Measurements from ENCODE around the gene POMC.
"Not testable (repeated sequence)": the region's sequence is repeated elsewhere in the genome, so short reads cannot be mapped to it uniquely, and the experiment has no call there.

POMC gene

GRCh38 chr2:25176541-25177181 is 8.3 kb upstream of the POMC start:
- no peak for DNase-seq (ENCODE audit: low read depth in 2 of 2, low spot score in 1 of 2)

GRCh38 chr2:25176138-25176537 is 7.8 kb upstream of the POMC start:
- DNase-seq (ENCODE audit: low read depth in 2 of 2, low spot score in 1 of 2) = no peak

- no peak for DNase-seq (ENCODE audit: low read depth in 2 of 2, low spot score in 1 of 2)
Measured at GRCh38 chr2:25174192-25174861, 5.9 kb upstream of the POMC start.

- DNase-seq (ENCODE audit: low read depth in 2 of 2, low spot score in 1 of 2) = no peak
Measured at GRCh38 chr2:25173719-25174118, 5.3 kb upstream of the POMC start.

- no peak for DNase-seq (ENCODE audit: low read depth in 2 of 2, low spot score in 1 of 2)
Measured at GRCh38 chr2:25170888-25171287, 2.5 kb upstream of the POMC start.

- DNase-seq (ENCODE audit: low read depth in 2 of 2, low spot score in 1 of 2) = no peak
Measured at GRCh38 chr2:25169073-25169470, 692 bp upstream of the POMC start.

- DNase-seq (ENCODE audit: low read depth in 2 of 2, low spot score in 1 of 2) = no peak
Measured at GRCh38 chr2:25165992-25166875, 2.1 kb downstream of the POMC start.

- no peak for DNase-seq (ENCODE audit: low read depth in 2 of 2, low spot score in 1 of 2)
Measured at GRCh38 chr2:25164561-25164960, 3.8 kb downstream of the POMC start.

- not testable (repeated sequence) for DNase-seq (ENCODE audit: low read depth in 2 of 2, low spot score in 1 of 2)
Measured at GRCh38 chr2:25162061-25162460, 6.3 kb downstream of the POMC start.

GRCh38 chr2:25161055-25161781 is 7.2 kb downstream of the POMC start:
- DNase-seq (ENCODE audit: low read depth in 2 of 2, low spot score in 1 of 2) = peak; percentile 37 to 46

GRCh38 chr2:25160376-25160775 is 8.0 kb downstream of the POMC start:
- DNase-seq (ENCODE audit: low read depth in 2 of 2, low spot score in 1 of 2) = no peak

GRCh38 chr2:25159949-25160348 is 8.4 kb downstream of the POMC start:
- DNase-seq (ENCODE audit: low read depth in 2 of 2, low spot score in 1 of 2) = no peak

- DNase-seq (ENCODE audit: low read depth in 2 of 2, low spot score in 1 of 2) = no peak
Measured at GRCh38 chr2:25158096-25158852, 10.1 kb downstream of the POMC start.

GRCh38 chr2:25155401-25155800 is 13.0 kb downstream of the POMC start:
- no peak for DNase-seq (ENCODE audit: low read depth in 2 of 2, low spot score in 1 of 2)

GRCh38 chr2:25151718-25152117 is 16.7 kb downstream of the POMC start:
- no peak for DNase-seq (ENCODE audit: low read depth in 2 of 2, low spot score in 1 of 2)

- DNase-seq (ENCODE audit: low read depth in 2 of 2, low spot score in 1 of 2) = not testable (repeated sequence)
Measured at GRCh38 chr2:25150993-25151392, 17.4 kb downstream of the POMC start.

- no peak for DNase-seq (ENCODE audit: low read depth in 2 of 2, low spot score in 1 of 2)
Measured at GRCh38 chr2:25149646-25150045, 18.7 kb downstream of the POMC start.

GRCh38 chr2:25146896-25147295 is 21.5 kb downstream of the POMC start:
- no peak for DNase-seq (ENCODE audit: low read depth in 2 of 2, low spot score in 1 of 2)

- no peak for DNase-seq (ENCODE audit: low read depth in 2 of 2, low spot score in 1 of 2)
Measured at GRCh38 chr2:25145803-25146202, 22.6 kb downstream of the POMC start.

GRCh38 chr2:25141120-25141519 is 27.3 kb downstream of the POMC start:
- DNase-seq (ENCODE audit: low read depth in 2 of 2, low spot score in 1 of 2) = no peak

GRCh38 chr2:25140535-25140934 is 27.8 kb downstream of the POMC start:
- not testable (repeated sequence) for DNase-seq (ENCODE audit: low read depth in 2 of 2, low spot score in 1 of 2)

Measured in stimulated activated CD8-positive, alpha-beta memory T cell treated with anti-CD3 and anti-CD28 coated beads, Interleukin-4, amount 100 ng/mL, for 4 hours (primary cell).